ENCODE results near the gene SBK1. TPM values are rescaled to one million over a fixed set of nuclear protein-coding genes. Genes with fewer than 3 reads are reported as not detected.

Gene SBK1
- total RNA-seq, 2 donors from 2014 or later: 0.81 to 0.92 TPM

DNA sequence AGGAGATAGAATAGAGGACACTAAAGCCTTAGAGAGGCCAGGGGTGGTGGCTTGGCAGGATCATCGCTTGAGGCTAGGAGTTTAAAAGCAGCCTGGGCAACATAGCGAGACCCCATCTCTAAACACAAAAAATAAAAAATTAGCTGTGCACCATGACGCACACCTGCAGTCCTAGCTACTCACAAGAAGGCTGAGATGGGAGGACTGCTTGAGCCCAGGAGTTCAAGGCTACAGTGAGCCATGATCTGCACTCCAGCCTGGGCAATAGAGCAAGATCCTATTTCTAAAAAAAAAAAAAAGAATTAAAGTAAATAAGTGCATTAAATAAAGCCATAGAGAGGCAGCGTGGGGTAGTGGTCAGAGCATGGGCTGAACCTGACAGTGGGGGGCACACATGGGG, 19.1 kb downstream of the SBK1 start:
- ATAC-seq (ENCODE audit: insufficient number of reproducible peaks, low FRiP score, low read depth) (no peak), DNase-seq (ENCODE audit: low spot score) (no peak)
- Histone ChIP-seq H3K4me1 (ENCODE audit: control insufficient read depth in 1 of 2, low read depth in 2 of 2) (no peaks in the 10 kb centered on the region), H3K27me3 (replicated peaks; ENCODE audit: insufficient read depth) (no peaks in the 10 kb centered on the region), H3K27ac (no peak overlapping the region), H3K36me3 (no peaks in the 10 kb centered on the region), H3K9me3 (no peaks in the 10 kb centered on the region), H3K4me3 (no peak overlapping the region)
- TF ChIP-seq CTCF (IDR thresholded peaks at IDR 0.05): no peak

GRCh38 chr16:28311913-28312312, 19.6 kb downstream of the SBK1 start:
- H3K27ac ChIP-seq: no peak overlapping the region
- H3K4me3 ChIP-seq: no peak overlapping the region
- H3K4me1 ChIP-seq (ENCODE audit: control insufficient read depth in 1 of 2, low read depth in 2 of 2): no peaks in the 10 kb centered on the region
- no peaks in the 10 kb centered on the region for H3K9me3 ChIP-seq
- no peak for ATAC-seq (ENCODE audit: insufficient number of reproducible peaks, low FRiP score, low read depth)
- H3K27me3 ChIP-seq (replicated peaks; ENCODE audit: insufficient read depth): no peaks in the 10 kb centered on the region
- no peaks in the 10 kb centered on the region for H3K36me3 ChIP-seq
- DNase-seq (ENCODE audit: low spot score): no peak
- no peak for TF ChIP-seq CTCF (IDR thresholded peaks at IDR 0.05)

- Histone ChIP-seq H3K4me1 (ENCODE audit: control insufficient read depth in 1 of 2, low read depth in 2 of 2) (no peaks in the 10 kb centered on the region), H3K27me3 (replicated peaks; ENCODE audit: insufficient read depth) (no peaks in the 10 kb centered on the region), H3K4me3 (no peak overlapping the region), H3K36me3 (no peaks in the 10 kb centered on the region), H3K9me3 (no peaks in the 10 kb centered on the region), H3K27ac (no peak overlapping the region)
- no peak for TF ChIP-seq CTCF (IDR thresholded peaks at IDR 0.05)
- DNase-seq (ENCODE audit: low spot score) (no peak), ATAC-seq (ENCODE audit: insufficient number of reproducible peaks, low FRiP score, low read depth) (no peak)
These were observed 20.0 kb downstream of the SBK1 start for GRCh38 chr16:28312327-28312726.

DNA sequence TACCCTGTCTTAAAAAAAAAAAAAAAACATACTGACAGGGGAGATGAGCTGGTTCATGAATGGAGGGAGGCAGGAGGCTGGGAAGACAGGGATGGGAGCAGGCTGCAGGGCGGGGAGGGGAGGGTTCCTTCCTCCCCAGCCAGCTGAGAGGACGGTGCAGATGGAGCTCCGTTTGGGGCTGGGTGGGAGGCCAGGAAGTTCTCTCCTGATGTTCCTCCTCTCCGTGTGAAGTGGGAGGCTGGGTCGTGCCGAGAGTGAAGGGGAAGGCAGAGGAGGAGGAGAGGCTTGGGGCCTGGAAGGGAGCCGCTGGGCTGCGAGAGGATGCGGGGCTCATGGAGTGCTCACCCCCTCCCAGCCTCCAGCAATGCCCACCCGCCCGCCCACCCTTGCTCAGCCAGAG, 21.3 kb downstream of the SBK1 start:
- H3K4me3 ChIP-seq: no peak overlapping the region
- no peak overlapping the region for H3K27ac ChIP-seq
- H3K4me1 ChIP-seq (ENCODE audit: control insufficient read depth in 1 of 2, low read depth in 2 of 2): no peaks in the 10 kb centered on the region
- no peak for TF ChIP-seq CTCF (IDR thresholded peaks at IDR 0.05)
- no peaks in the 10 kb centered on the region for H3K27me3 ChIP-seq (replicated peaks; ENCODE audit: insufficient read depth)
- no peaks in the 10 kb centered on the region for H3K36me3 ChIP-seq
- H3K9me3 ChIP-seq: no peaks in the 10 kb centered on the region
- ATAC-seq (ENCODE audit: insufficient number of reproducible peaks, low FRiP score, low read depth): no peak
- DNase-seq (ENCODE audit: low spot score): no peak

GRCh38 chr16:28316054-28316453, 23.7 kb downstream of the SBK1 start:
- Histone ChIP-seq H3K4me1 (ENCODE audit: control insufficient read depth in 1 of 2, low read depth in 2 of 2) (no peaks in the 10 kb centered on the region), H3K36me3 (no peaks in the 10 kb centered on the region), H3K4me3 (no peak overlapping the region), H3K27ac (no peak overlapping the region), H3K9me3 (no peaks in the 10 kb centered on the region), H3K27me3 (replicated peaks; ENCODE audit: insufficient read depth) (no peaks in the 10 kb centered on the region)
- no peak for TF ChIP-seq CTCF (IDR thresholded peaks at IDR 0.05)
- DNase-seq (ENCODE audit: low spot score) (no peak), ATAC-seq (ENCODE audit: insufficient number of reproducible peaks, low FRiP score, low read depth) (no peak)
